SJSA1 (cell line): ENCODE results near the gene DNM3. TPM values are rescaled to one million over a fixed set of nuclear protein-coding genes. Genes with fewer than 3 reads are reported as not detected.

ENCODE experiments used
- DNase-seq, 2 experiments: peaks; one replicate each; pipeline ENCODE4 v3.0.0-alpha.2; 2015 to 2020; ENCODE audit warnings: low spot score in 2 of 2, low read depth in 1 of 2
- H3K27ac ChIP-seq: fragments of 250-450 bp; sonication (Bioruptor Pico); 2 replicates; pipeline ENCODE4 v1.5.1; 2020; ENCODE audit warnings: mild to moderate bottlenecking, moderate library complexity
- H3K27me3 ChIP-seq: fragments of 250-450 bp; sonication (Bioruptor Pico); replicated peaks from 2 replicates; pipeline ENCODE4 v1.5.1; 2020; ENCODE audit warnings: mild to moderate bottlenecking, moderate library complexity
- H3K36me3 ChIP-seq: fragments of 250-450 bp; sonication (Bioruptor Pico); 2 replicates; pipeline ENCODE4 v1.5.1; 2020; ENCODE audit warnings: mild to moderate bottlenecking
- H3K4me1 ChIP-seq: fragments of 250-450 bp; sonication (Bioruptor Pico); replicated peaks from 2 replicates; pipeline ENCODE4 v1.6.1; 2021; ENCODE audit warnings: mild to moderate bottlenecking
- H3K4me3 ChIP-seq: fragments of 250-450 bp; sonication (Bioruptor Pico); 2 replicates; pipeline ENCODE4 v1.5.1; 2020; ENCODE audit warnings: mild to moderate bottlenecking
- H3K9me3 ChIP-seq: fragments of 250-450 bp; sonication (Bioruptor Pico); replicated peaks from 2 replicates; pipeline ENCODE4 v1.5.1; 2020; ENCODE audit warnings: mild to moderate bottlenecking
- total RNA-seq: library from RNA; depleted of rRNA; stranded (reverse); fragments of >200 nt; shearing (Covaris generic); gene quantifications from 2 replicates; pipeline ENCODE4 v1.2.3, GENCODE V29; 2014

DNM3 gene
- total RNA-seq, 1 experiment from 2014 or later, result 1.7 TPM

DNA sequence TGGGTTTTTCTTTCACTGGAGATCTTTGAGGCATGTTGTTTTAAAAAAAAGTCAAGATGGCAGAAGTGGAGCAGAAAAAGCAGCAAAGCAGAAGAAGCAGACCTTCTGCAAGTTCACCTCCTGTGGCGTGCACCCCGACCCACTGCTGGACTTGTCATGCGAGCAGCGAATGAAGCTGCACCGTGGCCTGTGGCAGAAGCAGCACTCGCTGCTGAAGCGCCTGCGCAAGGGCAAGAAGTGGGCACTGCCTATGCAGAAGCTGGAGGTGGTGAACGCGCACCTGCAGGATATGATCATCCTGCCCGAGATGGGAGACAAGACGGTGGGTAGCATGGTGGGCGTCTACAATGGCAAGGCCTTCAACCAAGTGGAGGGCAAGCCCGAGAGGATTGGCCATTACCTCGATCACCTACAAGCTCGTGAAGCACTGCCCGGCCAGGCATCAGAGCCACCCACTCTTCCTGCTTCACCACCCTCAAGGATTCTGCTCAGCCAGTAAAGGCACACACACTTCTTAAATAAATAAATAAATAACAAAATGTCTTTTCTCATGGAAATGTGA lies 37.8 kb upstream of the DNM3 start:
- H3K36me3 ChIP-seq, result peaks cover 5% of the 10 kb centered on the region; the same call in 1 of the 2 replicates
- no peak for DNase-seq

DNA sequence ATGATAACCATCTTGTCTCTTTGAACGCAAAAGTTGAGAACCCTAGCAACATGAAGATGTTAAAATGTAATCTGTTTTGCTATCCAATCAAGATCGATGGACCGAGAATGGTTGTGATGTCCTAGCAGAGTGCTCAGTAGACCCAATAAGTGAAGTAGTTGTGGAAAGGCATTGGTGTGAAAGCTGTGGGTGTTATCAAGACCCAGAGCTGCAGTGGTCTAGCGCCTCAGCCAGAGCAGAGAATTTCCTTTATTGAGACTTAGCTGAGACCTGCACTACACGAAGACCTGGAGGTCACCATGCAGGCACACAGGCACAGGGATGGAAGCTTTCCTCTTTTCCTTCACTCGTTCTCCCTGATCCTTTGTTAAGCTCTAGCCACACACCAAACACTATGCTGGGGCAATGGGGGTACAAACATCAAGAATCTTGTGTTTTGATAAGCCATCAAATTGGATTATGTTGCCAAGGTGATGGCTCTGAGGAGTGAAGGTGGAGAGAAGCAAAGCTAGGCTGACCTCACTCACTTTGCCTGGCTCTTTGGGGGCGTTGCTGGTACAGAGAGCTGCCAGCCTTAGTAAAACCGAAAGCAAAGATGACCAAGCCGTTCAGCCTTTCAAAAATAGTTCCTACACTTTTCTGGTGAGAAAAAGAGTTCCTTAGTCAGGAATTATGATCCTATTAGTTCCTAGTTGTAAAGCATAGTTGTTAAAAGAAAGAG lies 35.7 kb upstream of the DNM3 start:
- H3K4me1 ChIP-seq, result 0 out of 2 replicates have a peak, but pooled peaks cover 3% of the 10 kb centered on the region
- H3K9me3 ChIP-seq, result no peaks in the 10 kb centered on the region
- H3K27me3 ChIP-seq, result no peaks in the 10 kb centered on the region
- DNase-seq, result peak in 1 of 2 experiments; percentile 21
- H3K27ac ChIP-seq, result no peak overlapping the region
- no peak overlapping the region for H3K4me3 ChIP-seq
- no peaks in the 10 kb centered on the region for H3K36me3 ChIP-seq

More for the DNA sequence above, 37.8 kb upstream of the DNM3 start:
- H3K27ac ChIP-seq, result no peak overlapping the region
- no peaks in the 10 kb centered on the region for H3K27me3 ChIP-seq
- no peaks in the 10 kb centered on the region for H3K9me3 ChIP-seq
- H3K4me1 ChIP-seq, result 0 out of 2 replicates have a peak, but pooled peaks cover 3% of the 10 kb centered on the region
- H3K4me3 ChIP-seq, result no peak overlapping the region

DNA sequence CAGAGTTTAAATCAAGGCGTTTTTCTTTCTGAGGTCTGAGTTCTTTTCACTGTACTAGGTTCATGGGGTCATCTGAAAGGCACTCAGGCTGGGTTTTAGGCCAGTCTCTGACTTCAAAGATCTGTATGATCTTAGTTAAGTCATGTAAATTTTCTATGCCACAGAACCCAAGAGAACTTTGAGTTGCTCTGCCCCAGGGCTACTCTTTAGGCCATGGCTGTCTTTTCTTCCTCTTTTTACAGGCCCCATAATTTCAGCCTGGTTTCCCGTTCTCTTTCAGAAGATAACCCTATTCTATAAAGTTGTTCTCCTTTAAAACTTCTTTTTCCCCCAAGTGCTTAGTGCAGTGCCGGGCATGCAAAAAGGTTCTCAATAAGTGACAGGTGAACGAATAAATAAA lies 33.7 kb upstream of the DNM3 start:
- Histone ChIP-seq H3K27ac (no peak overlapping the region), H3K4me3 (no peak overlapping the region), H3K36me3 (no peaks in the 10 kb centered on the region), H3K9me3 (no peaks in the 10 kb centered on the region), H3K27me3 (no peaks in the 10 kb centered on the region), H3K4me1 (0 out of 2 replicates have a peak, but pooled peaks cover 3% of the 10 kb centered on the region)
- DNase-seq, result no peak

DNA sequence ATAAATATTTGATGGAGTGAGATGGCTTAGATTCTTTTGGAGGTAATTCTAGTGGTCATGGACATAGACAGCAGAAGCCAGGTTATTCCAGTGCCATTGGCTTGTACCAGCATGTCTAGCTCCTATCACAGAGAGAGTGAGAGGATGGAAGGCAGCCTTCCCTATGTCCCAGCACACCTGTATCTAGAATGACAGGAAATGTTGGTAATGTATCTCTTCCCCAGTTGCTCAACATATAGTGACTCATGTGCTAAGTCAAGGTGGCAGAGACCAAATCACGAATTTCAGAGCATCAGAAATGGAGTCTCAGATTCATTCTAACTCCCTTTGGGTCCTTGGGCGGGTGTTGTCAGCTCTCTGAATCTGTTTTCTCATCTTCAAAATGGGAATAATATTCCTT lies 31.5 kb upstream of the DNM3 start:
- Histone ChIP-seq H3K27ac (no peak overlapping the region), H3K27me3 (peaks cover 2% of the 10 kb centered on the region; the same call in 1 of the 2 replicates), H3K4me1 (0 out of 2 replicates have a peak, but pooled peaks cover 3% of the 10 kb centered on the region), H3K9me3 (no peaks in the 10 kb centered on the region), H3K4me3 (no peak overlapping the region), H3K36me3 (no peaks in the 10 kb centered on the region)
- DNase-seq, result no peak

DNA sequence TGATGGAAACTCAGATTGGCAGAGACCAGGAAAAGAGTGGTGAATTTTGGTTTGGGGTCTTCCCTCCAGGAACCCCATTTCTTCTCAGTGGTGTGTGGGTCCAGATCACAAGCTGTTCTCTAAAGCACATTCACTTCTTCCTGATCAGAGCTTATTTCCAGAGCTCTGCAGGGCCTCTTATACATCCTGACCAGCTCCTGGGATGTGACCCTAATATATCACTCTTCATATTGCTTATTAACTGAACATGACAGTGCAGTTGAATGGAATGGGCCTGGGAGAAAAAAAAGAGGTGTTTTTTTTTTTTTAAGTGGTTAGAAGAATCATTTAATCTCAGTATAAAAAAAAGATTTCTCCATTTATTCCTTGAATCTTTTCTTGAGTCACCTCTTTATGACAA lies 29.6 kb upstream of the DNM3 start:
- Histone ChIP-seq H3K27ac (no peak overlapping the region), H3K27me3 (peaks cover 2% of the 10 kb centered on the region; the same call in 1 of the 2 replicates), H3K4me1 (no peaks in the 10 kb centered on the region), H3K36me3 (no peaks in the 10 kb centered on the region), H3K4me3 (no peak overlapping the region), H3K9me3 (no peaks in the 10 kb centered on the region)
- DNase-seq, result no peak

DNA sequence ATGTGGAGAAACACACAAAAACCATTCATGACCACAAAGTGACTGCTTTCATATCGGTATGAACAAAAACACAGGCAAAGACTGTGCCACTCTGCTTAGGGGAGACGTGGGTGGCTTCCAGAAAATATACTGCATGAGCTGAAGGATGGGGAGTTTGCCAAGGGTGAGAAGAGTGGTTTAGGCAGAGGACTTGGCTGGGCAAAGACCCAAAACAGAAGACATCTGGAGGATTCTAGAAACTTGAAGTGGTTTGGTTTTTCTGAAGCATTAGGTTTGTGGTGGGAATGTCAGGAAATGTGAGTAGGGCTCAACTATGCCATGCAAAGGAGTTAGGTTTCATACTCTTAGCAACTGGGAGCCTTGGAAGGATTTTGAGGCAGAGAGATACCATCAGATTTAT lies 26.6 kb upstream of the DNM3 start:
- Histone ChIP-seq H3K4me3 (no peak overlapping the region), H3K4me1 (peaks cover 14% of the 10 kb centered on the region), H3K27me3 (peaks cover 2% of the 10 kb centered on the region; the same call in 1 of the 2 replicates), H3K9me3 (no peaks in the 10 kb centered on the region), H3K27ac (no peak overlapping the region), H3K36me3 (no peaks in the 10 kb centered on the region)
- DNase-seq, result no peak

DNA sequence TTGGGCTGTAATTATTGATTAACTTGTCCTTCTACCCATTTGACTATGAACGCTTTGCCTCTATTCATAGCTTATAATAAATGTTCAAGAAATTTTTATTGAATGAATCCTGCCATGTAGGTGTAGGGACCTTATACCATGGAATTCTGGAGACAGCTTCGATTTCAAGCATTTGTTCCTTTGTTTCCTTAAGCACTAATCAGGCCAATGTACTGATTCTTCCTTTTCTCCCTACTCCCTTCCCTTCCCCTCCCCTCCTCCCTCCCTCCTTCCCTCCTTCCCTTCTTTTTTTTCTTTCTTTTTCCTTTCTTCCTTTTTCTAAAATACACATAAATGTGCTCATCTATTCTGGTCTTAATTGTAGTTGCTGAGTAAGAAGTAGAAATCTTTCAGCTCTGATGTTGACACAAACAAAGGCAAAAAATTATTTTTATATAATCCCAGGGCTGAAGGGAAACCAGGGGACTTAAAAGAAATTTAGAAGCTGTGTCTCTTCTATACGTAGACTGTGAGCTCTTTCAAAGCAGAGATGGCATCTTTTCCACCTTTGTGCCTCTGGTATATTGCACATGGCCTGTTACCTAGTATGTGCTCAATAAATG lies 24.9 kb upstream of the DNM3 start:
- H3K27me3 ChIP-seq, result peaks cover 2% of the 10 kb centered on the region; the same call in 1 of the 2 replicates
- no peak overlapping the region for H3K4me3 ChIP-seq
- no peak for DNase-seq
- no peak overlapping the region for H3K27ac ChIP-seq
- peaks cover 14% of the 10 kb centered on the region for H3K4me1 ChIP-seq
- H3K9me3 ChIP-seq, result no peaks in the 10 kb centered on the region
- no peaks in the 10 kb centered on the region for H3K36me3 ChIP-seq

DNA sequence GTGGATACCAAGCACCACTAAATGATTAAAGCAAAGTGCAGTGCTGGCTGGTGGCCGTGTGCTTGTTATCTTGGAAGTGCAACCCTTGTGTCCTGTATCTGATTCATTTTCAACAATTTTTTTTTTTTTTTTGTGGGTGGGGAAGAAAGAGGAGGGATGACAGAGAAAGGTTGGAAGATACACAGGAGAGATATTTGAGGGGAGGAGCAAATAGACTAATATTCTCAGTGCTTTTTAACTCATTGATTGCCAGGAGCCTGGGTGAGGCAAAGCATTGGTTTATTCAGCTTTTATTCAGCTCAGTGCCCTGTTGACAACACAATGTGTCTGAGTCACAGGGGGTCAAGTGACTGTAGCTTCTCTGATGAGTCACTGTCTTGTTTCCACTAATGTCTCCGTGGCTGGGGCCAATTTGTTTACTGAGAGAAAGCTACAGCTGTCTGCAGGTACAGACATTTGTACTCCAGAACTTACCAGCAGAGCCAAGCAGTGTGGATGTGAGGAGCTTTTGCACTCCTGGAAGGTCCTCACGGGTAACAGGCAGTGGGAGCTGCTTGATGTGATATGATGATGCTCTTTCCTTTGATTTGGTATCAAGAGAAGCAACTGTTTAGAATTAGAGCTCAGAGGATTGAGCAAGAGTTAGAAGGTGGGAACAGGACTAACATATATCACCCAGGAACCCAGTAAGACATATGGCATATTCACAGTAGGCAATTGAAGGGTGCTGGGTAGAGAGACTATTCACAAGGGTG lies 23.6 kb upstream of the DNM3 start:
- Histone ChIP-seq H3K27ac (no peak overlapping the region), H3K4me3 (no peak overlapping the region), H3K27me3 (peaks cover 2% of the 10 kb centered on the region; the same call in 1 of the 2 replicates), H3K4me1 (peaks cover 14% of the 10 kb centered on the region), H3K9me3 (no peaks in the 10 kb centered on the region), H3K36me3 (no peaks in the 10 kb centered on the region)
- peak; percentile 71 to 78 for DNase-seq

DNA sequence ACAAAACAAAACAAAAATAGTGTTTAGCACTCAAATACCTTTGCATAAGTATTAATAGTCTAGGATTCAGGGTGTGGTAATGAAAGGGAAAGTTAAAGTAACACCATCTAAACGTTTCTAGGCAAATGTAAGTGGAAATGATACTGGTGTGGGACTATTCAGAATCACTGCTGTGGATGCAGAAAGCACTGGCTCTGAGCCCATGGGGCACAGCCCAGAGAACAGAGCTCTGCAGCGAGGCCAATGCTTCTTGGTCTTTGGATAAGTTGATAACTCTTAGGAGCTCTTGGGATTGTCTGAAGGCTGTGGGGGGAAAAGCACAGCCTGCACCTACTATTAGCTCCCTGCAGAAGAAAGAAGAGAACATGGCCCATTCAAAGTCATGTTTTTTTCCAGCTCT lies 21.4 kb upstream of the DNM3 start:
- no peak for DNase-seq
- Histone ChIP-seq H3K4me3 (no peak overlapping the region), H3K36me3 (no peaks in the 10 kb centered on the region), H3K4me1 (peaks cover 14% of the 10 kb centered on the region), H3K27me3 (no peaks in the 10 kb centered on the region), H3K9me3 (no peaks in the 10 kb centered on the region; the same call in 1 of the 2 replicates), H3K27ac (no peak overlapping the region)

DNA sequence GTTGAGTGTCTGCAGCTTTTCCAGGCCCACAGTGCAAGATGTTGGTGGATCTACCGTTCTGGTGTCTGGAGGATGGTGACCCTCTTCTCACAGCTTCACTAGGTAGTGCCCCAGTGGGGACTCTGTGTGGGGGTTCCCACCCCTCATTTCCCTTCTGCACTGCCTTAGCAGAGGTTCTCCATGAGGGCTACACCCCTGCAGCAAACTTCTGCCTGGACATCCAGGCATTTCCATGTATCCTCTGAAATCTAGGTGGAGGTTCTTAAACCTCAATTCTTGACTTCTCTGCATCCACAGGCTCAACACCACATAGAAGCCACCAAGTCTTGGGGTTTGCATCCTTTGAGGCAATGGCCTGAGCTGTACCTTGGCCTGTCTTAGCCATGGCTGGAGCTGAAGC lies 14.3 kb upstream of the DNM3 start:
- H3K4me1 ChIP-seq, result no peaks in the 10 kb centered on the region
- H3K27ac ChIP-seq, result no peak overlapping the region
- no peak for DNase-seq
- H3K9me3 ChIP-seq, result no peaks in the 10 kb centered on the region; the same call in 1 of the 2 replicates
- no peak overlapping the region for H3K4me3 ChIP-seq
- H3K36me3 ChIP-seq, result no peaks in the 10 kb centered on the region
- no peaks in the 10 kb centered on the region for H3K27me3 ChIP-seq

DNA sequence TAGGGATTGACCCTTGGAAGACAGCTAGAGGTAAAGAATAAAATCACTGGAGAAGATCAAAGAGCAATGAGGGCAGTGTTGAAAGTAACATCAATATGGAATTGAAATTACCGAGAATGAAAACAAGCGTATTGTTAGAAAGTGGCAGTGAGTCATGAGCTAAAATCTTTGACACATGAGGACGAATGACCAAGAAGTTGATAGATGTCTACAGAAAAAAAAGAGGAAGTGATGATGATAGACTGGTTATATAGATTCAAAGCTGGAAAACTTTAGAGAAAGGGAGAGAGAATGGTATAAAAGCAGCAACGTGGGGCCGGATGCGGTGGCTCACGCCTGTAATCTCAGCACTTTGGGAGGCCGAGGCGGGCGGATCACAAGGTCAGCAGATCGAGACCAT lies 12.5 kb upstream of the DNM3 start:
- Histone ChIP-seq H3K4me1 (no peaks in the 10 kb centered on the region), H3K27me3 (no peaks in the 10 kb centered on the region), H3K9me3 (no peaks in the 10 kb centered on the region; the same call in 1 of the 2 replicates), H3K36me3 (no peaks in the 10 kb centered on the region), H3K4me3 (no peak overlapping the region), H3K27ac (no peak overlapping the region)
- no peak for DNase-seq

DNA sequence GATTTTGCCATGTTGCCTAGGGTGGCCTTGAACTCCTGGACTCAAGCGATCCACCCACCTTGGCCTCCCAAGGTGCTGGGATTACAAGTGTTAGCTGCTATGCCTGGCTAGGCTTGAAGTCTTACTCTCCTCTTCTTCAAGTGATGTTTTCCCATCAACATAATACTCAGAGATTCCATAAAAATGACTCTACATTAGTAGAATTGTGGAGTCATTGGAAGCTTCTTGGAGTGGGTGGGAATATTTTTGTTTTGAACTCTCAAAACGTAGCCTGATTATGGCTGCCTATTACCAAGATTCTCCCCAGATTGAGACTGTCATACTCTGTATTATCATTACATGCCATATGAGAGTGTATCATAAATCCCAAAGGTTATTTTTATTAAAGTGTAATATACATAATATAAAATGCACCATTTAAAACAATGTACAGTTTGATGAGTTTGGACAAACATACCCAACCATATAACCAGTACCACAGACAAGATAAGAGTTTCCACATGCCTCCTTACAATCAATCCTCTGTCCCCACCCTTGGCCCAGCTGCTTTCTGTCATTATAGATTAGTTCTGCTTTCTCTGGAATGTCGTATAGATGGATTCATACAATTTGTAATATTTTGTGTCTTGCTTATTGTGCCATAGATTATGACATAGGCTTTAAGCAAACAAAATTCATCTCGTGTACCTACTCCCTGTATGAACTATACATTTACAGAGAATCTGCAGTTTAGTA lies 8.0 kb upstream of the DNM3 start:
- H3K27me3 ChIP-seq, result no peaks in the 10 kb centered on the region
- no peaks in the 10 kb centered on the region for H3K36me3 ChIP-seq
- no peaks in the 10 kb centered on the region for H3K4me1 ChIP-seq
- H3K4me3 ChIP-seq, result no peak overlapping the region
- no peak overlapping the region for H3K27ac ChIP-seq
- H3K9me3 ChIP-seq, result no peaks in the 10 kb centered on the region
- no peak for DNase-seq

DNA sequence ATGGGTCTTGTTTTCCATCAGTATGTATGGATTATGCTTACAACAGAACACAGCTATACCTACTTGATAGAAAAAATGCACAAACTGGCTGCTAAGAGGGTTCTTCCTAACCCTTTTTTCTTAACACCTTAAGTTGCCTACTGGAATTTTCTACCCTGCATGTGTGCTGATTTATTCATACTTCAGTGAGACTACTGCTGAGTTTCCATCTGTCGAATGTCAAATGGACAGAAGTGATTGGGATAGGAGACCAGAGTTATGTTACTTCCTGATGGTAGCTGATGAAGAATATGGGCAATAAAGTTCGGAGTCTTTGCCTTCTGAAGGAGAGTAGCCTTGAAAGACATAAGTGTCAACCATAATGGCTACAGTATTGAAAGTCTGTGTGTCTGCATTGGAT lies 6.5 kb upstream of the DNM3 start:
- H3K4me1 ChIP-seq, result no peaks in the 10 kb centered on the region
- no peak overlapping the region for H3K4me3 ChIP-seq
- H3K9me3 ChIP-seq, result no peaks in the 10 kb centered on the region
- no peaks in the 10 kb centered on the region for H3K27me3 ChIP-seq
- H3K36me3 ChIP-seq, result no peaks in the 10 kb centered on the region
- DNase-seq, result no peak
- H3K27ac ChIP-seq, result no peak overlapping the region
